LNCAP (cell line): ENCODE results near the gene GZF1.

Experiments
- CTCF ChIP-seq: fragments of 450-650 bp; IDR thresholded peaks from 2 replicates; pipeline ENCODE4 v1.5.1; 2017; ENCODE audit warnings: mild to moderate bottlenecking

The GZF1 gene

GRCh38 chr20:23366384-23366783 is 4.4 kb downstream of the GZF1 start:
- TF ChIP-seq CTCF, result no peak

- no peak for TF ChIP-seq CTCF
Observed at GRCh38 chr20:23367770-23368169, 5.8 kb downstream of the GZF1 start.

- no peak for TF ChIP-seq CTCF
Observed at GRCh38 chr20:23368316-23369071, 6.5 kb downstream of the GZF1 start.

- no peak for TF ChIP-seq CTCF
Observed at GRCh38 chr20:23369072-23369823, 7.3 kb downstream of the GZF1 start.

- no peak for TF ChIP-seq CTCF
Observed at GRCh38 chr20:23370274-23370673, 8.3 kb downstream of the GZF1 start.

GRCh38 chr20:23370873-23371272 is 8.9 kb downstream of the GZF1 start:
- TF ChIP-seq CTCF, result no peak

- TF ChIP-seq CTCF, result no peak
Observed at GRCh38 chr20:23371496-23371895, 9.5 kb downstream of the GZF1 start.
